ENCODE data around the gene NOX3. TPM values are rescaled to one million over a fixed set of nuclear protein-coding genes. Genes with fewer than 3 reads are reported as not detected.

The NOX3 gene
- total and polyA plus RNA-seq, 2 donors (not counting 1 experiment from before 2014, with no cell fraction given) = not detected

GRCh38 chr6:155381673-155382337 is 73.8 kb downstream of the NOX3 start:
- CTCF ChIA-PET = no interaction called here

DNA sequence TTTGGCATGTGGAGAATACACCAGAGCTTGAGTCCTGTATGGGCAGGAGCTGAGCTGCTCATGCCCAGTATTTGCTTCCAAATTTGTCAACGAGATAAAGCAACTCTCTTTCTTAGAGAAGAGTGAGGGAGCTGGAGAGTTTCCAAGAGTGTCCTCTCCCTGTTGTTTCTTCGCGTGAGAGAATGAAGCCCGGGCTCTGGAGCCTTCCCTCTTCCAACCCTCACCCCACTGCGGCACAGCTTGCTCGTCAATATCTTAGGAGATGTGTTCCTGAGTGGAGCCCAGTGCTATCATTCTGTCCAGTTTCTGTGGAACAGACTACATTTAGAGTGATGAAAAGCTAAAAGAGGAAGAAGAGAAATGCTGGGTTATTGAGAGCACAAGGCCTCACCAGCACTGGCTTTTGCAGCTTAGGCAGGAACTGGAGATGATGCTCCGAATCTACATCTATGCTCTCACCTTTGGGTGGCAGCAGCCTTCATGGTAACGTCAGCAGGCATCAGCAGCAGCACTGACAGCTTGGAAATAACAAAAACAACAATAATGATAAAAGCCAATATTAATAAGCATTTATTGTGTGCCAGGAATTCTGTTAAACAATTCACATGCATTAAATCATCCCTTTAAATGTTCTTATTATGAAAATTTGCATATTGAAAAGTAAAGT is 74.8 kb downstream of the NOX3 start:
- Histone ChIP-seq H3K4me3 (ENCODE audit: control extremely low read depth in 1 of 5, extremely low read depth in 1 of 5, insufficient read depth in 1 of 5, low read depth in 2 of 5, low read length in 4 of 5) (no peak overlapping the region), H3K27ac (ENCODE audit: low read length in 2 of 2) (no peak overlapping the region), H2AFZ (ENCODE audit: insufficient read depth, low read depth, low read length, poor library complexity, severe bottlenecking) (no peak overlapping the region), H3K9ac (ENCODE audit: low read length) (no peak overlapping the region), H3K4me1 (ENCODE audit: control insufficient read depth in 2 of 2, insufficient read depth in 2 of 2, low read length in 2 of 2) (no peaks in the 10 kb centered on the region), H3K36me3 (replicated peaks in 1 of 2; ENCODE audit: control extremely low read depth in 1 of 2, control insufficient read depth in 1 of 2, extremely low read depth in 1 of 2, insufficient read depth in 2 of 2, low read length in 1 of 2) (no peaks in the 10 kb centered on the region), H3K79me2 (ENCODE audit: control insufficient read depth, insufficient read depth, low read length) (no peaks in the 10 kb centered on the region), H4K20me1 (ENCODE audit: control insufficient read depth, insufficient read depth, low read length, poor library complexity, severe bottlenecking) (no peaks in the 10 kb centered on the region), H3K4me2 (replicated peaks; ENCODE audit: low read depth, low read length, poor library complexity, severe bottlenecking) (no peak overlapping the region), H3K9me3 (ENCODE audit: control extremely low read depth in 1 of 3, control insufficient read depth in 2 of 3, insufficient read depth in 1 of 3, low read length in 2 of 3) (peaks cover 0 to 6% (median 0%) of the 10 kb centered on the region in 3 donors), H3K27me3 (replicated peaks in 1 of 4; ENCODE audit: control extremely low read depth in 1 of 4, control insufficient read depth in 3 of 4, insufficient read depth in 4 of 4, low read length in 3 of 4) (no peaks in the 10 kb centered on the region)
- intact Hi-C loops (cut with micrococcal nuclease) = no loop called here
- 100% methylated on average over 3 of the region's 8 CpGs for WGBS (ENCODE audit: insufficient coverage)
- TF ChIP-seq, protein P1, sequence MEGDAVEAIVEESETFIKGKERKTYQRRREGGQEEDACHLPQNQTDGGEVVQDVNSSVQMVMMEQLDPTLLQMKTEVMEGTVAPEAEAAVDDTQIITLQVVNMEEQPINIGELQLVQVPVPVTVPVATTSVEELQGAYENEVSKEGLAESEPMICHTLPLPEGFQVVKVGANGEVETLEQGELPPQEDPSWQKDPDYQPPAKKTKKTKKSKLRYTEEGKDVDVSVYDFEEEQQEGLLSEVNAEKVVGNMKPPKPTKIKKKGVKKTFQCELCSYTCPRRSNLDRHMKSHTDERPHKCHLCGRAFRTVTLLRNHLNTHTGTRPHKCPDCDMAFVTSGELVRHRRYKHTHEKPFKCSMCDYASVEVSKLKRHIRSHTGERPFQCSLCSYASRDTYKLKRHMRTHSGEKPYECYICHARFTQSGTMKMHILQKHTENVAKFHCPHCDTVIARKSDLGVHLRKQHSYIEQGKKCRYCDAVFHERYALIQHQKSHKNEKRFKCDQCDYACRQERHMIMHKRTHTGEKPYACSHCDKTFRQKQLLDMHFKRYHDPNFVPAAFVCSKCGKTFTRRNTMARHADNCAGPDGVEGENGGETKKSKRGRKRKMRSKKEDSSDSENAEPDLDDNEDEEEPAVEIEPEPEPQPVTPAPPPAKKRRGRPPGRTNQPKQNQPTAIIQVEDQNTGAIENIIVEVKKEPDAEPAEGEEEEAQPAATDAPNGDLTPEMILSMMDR (IDR thresholded peaks at IDR 0.05) = no peak
- no peak for TF ChIP-seq EZH2 (IDR thresholded peaks at IDR 0.05; ENCODE audit: borderline replicate concordance, insufficient read depth, low read depth, low read length, poor library complexity, severe bottlenecking)
- H3K27me3 Mint-ChIP-seq = no peaks in the 10 kb centered on the region
- CTCF ChIA-PET = interaction anchor here (0.6 kb wide), 1 partner anchor 976 kb away, joined by 7 read pairs; no protein-coding TSS in a partner anchor
- H3K9me3 Mint-ChIP-seq (ENCODE audit: insufficient read depth) = no peaks in the 10 kb centered on the region
- DNase-seq = no peak
- POLR2A ChIA-PET = no interaction called here
- ATAC-seq (ENCODE audit: low read depth) = no peak
- H3K27ac Mint-ChIP-seq = no peak overlapping the region
- peaks cover 3% of the 10 kb centered on the region for H3K4me1 Mint-ChIP-seq
- H3K4me3 Mint-ChIP-seq = no peak overlapping the region

More at GRCh38 chr6:155381673-155382337, 73.8 kb downstream of the NOX3 start:
- intact Hi-C loops (cut with micrococcal nuclease) = no loop called here
- Histone ChIP-seq H3K4me1 (ENCODE audit: control insufficient read depth in 2 of 2, insufficient read depth in 2 of 2, low read length in 2 of 2) (no peaks in the 10 kb centered on the region), H3K27ac (ENCODE audit: low read length in 2 of 2) (no peak overlapping the region), H4K20me1 (ENCODE audit: control insufficient read depth, insufficient read depth, low read length, poor library complexity, severe bottlenecking) (no peaks in the 10 kb centered on the region), H3K4me2 (replicated peaks; ENCODE audit: low read depth, low read length, poor library complexity, severe bottlenecking) (no peak overlapping the region), H2AFZ (ENCODE audit: insufficient read depth, low read depth, low read length, poor library complexity, severe bottlenecking) (no peak overlapping the region), H3K9me3 (ENCODE audit: control extremely low read depth in 1 of 3, control insufficient read depth in 2 of 3, insufficient read depth in 1 of 3, low read length in 2 of 3) (peaks cover 0 to 6% (median 0%) of the 10 kb centered on the region in 3 donors), H3K79me2 (ENCODE audit: control insufficient read depth, insufficient read depth, low read length) (no peaks in the 10 kb centered on the region), H3K4me3 (ENCODE audit: control extremely low read depth in 1 of 5, extremely low read depth in 1 of 5, insufficient read depth in 1 of 5, low read depth in 2 of 5, low read length in 4 of 5) (no peak overlapping the region), H3K27me3 (replicated peaks in 1 of 4; ENCODE audit: control extremely low read depth in 1 of 4, control insufficient read depth in 3 of 4, insufficient read depth in 4 of 4, low read length in 3 of 4) (no peaks in the 10 kb centered on the region), H3K9ac (ENCODE audit: low read length) (no peak overlapping the region), H3K36me3 (replicated peaks in 1 of 2; ENCODE audit: control extremely low read depth in 1 of 2, control insufficient read depth in 1 of 2, extremely low read depth in 1 of 2, insufficient read depth in 2 of 2, low read length in 1 of 2) (no peaks in the 10 kb centered on the region)
- WGBS (ENCODE audit: insufficient coverage) = 100% methylated on average over 2 of the region's 5 CpGs
- no peak for TF ChIP-seq EZH2 (IDR thresholded peaks at IDR 0.05; ENCODE audit: borderline replicate concordance, insufficient read depth, low read depth, low read length, poor library complexity, severe bottlenecking)
- TF ChIP-seq, protein P1 (IDR thresholded peaks at IDR 0.05) = no peak
- POLR2A ChIA-PET = no interaction called here
- no peak for DNase-seq
- no peak for ATAC-seq (ENCODE audit: low read depth)
- Mint-ChIP-seq H3K27ac (no peak overlapping the region), H3K9me3 (ENCODE audit: insufficient read depth) (no peaks in the 10 kb centered on the region), H3K4me3 (no peak overlapping the region), H3K4me1 (peaks cover 3% of the 10 kb centered on the region), H3K27me3 (no peaks in the 10 kb centered on the region)

Data from B cell (primary cell).